Loucy (cell line): ENCODE results near the gene STK33.

ENCODE experiments used
- EZH2phosphoT487 ChIP-seq: fragments of 200-600 bp; IDR thresholded peaks from 2 replicates; pipeline ENCODE4 v1.6.1; 2018; ENCODE audit warnings: antibody characterized with exemption, mild to moderate bottlenecking, moderate library complexity, borderline replicate concordance
- TF ChIP-seq, protein P1 (sequence below): fragments of 200-600 bp; sonication (generic); conservative IDR thresholded peaks from 2 replicates; pipeline ENCODE4 v1.5.1; 2014; ENCODE audit warnings: mild to moderate bottlenecking, antibody characterized with exemption, low read length

DNA sequence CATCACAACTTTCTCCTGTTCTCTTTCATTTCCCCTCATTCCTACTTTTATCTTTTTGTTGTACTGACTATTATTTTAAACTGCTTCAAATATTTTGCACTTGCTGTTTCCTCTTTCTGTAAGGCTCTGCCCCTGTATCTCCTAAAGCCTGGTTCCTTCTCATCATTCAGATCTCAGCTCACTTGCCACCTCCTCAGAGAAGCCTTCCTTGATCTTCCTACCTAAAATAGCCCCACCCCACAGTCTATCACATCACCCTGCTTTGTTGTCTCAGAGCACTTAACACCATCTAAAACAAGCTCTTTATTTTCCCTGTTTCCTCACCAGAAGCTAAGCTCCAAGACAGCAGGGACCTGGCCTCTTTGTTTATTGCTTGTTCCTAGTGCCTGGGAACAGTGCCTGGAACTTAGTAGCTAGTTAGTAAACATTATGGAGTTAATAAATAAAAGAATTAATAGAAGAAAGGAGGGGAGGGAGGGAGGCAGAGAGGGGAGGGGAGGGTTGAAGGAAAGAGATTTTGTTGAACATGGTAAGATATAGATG, 2.5 kb upstream of the STK33 start:
- TF ChIP-seq, protein P1, sequence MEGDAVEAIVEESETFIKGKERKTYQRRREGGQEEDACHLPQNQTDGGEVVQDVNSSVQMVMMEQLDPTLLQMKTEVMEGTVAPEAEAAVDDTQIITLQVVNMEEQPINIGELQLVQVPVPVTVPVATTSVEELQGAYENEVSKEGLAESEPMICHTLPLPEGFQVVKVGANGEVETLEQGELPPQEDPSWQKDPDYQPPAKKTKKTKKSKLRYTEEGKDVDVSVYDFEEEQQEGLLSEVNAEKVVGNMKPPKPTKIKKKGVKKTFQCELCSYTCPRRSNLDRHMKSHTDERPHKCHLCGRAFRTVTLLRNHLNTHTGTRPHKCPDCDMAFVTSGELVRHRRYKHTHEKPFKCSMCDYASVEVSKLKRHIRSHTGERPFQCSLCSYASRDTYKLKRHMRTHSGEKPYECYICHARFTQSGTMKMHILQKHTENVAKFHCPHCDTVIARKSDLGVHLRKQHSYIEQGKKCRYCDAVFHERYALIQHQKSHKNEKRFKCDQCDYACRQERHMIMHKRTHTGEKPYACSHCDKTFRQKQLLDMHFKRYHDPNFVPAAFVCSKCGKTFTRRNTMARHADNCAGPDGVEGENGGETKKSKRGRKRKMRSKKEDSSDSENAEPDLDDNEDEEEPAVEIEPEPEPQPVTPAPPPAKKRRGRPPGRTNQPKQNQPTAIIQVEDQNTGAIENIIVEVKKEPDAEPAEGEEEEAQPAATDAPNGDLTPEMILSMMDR = no peak
- TF ChIP-seq EZH2phosphoT487 = no peak
